HepG2 (cell line): ENCODE results near the gene SLC16A5. TPM values are rescaled to one million over a fixed set of nuclear protein-coding genes. Genes with fewer than 3 reads are reported as not detected.

ENCODE experiments used
- ATAC-seq: fragments of 200-7000 bp; cut with Tn5 transposase; 3 replicates; pipeline ENCODE4 v1.9.1; 2020; ENCODE audit warnings: mild to moderate bottlenecking, moderate library complexity
- BruUV-seq: library from RNA; stranded (reverse); fragments of 400-500 nt; replicated peaks from 2 replicates; lab custom pipeline; 2021; lab: Mats Ljungman, UMichigan
- CTCF ChIA-PET: fragments of 300-600 bp; formaldehyde crosslinking; extraction: SDS; loops from one replicate; lab custom pipeline; 2021; ENCODE audit warnings: low total read pairs, inconsistent platforms, low intra/inter-chr PET ratio; lab: Yijun Ruan, JAX
- POLR2A ChIA-PET: fragments of 350-600 bp; sonication (Branson Sonifier 250); formaldehyde crosslinking; loops from one replicate; lab custom pipeline; 2020; ENCODE audit warnings: antibody characterized with exemption, inconsistent platforms; lab: Yijun Ruan, JAX
- DNase-seq: peaks from one replicate; pipeline ENCODE4 v3.0.0-alpha.2; 2015; ENCODE audit warnings: low spot score
- FAIRE-seq: peaks from 3 replicates; lab custom pipeline; 2011; peaks lifted over from hg19 to GRCh38; lab: Jason Lieb, UNC
- H2AFZ ChIP-seq: one replicate; pipeline ENCODE4 v1.6.1; 2011; ENCODE audit warnings: low read length, inconsistent platforms
- H3K27ac ChIP-seq: fragments of 300-600 bp; 3 replicates; pipeline ENCODE4 v1.8.0; 2011; ENCODE audit warnings: mixed run types, mild to moderate bottlenecking, mixed read lengths, low read length, inconsistent platforms; ENCODE audit not compliant: insufficient read depth; ENCODE audit errors: extremely low read length
- H3K27me3 ChIP-seq, 2 experiments: fragments of 200-600 bp in 1 of 2; 2 replicates in 1 of 2; 3 replicates in 1 of 2; pipeline versions ENCODE4 v1.6.0 to v1.8.0; 2011; ENCODE audit warnings: low read length in 2 of 2, mild to moderate bottlenecking in 2 of 2, moderate library complexity in 2 of 2, inconsistent platforms in 1 of 2; ENCODE audit not compliant: insufficient read depth in 2 of 2, control insufficient read depth in 1 of 2
- H3K36me3 ChIP-seq, 2 experiments: fragments of 200-600 bp in 1 of 2; replicated peaks in 1 of 2; 2 replicates in 1 of 2; 3 replicates in 1 of 2; pipeline versions ENCODE4 v1.5.1 to v1.8.0; 2011; ENCODE audit warnings: low read length in 2 of 2, inconsistent platforms in 1 of 2; ENCODE audit not compliant: insufficient read depth in 2 of 2, control insufficient read depth in 1 of 2
- H3K4me1 ChIP-seq: 2 replicates; pipeline ENCODE4 v1.5.1; 2012; ENCODE audit warnings: low read length, inconsistent platforms; ENCODE audit not compliant: insufficient read depth
- H3K4me2 ChIP-seq: 2 replicates; pipeline ENCODE4 v1.6.0; 2011; ENCODE audit warnings: low read depth, low read length, inconsistent platforms
- H3K4me3 ChIP-seq, 3 experiments: fragments of 200-600 bp in 1 of 3; sonication (generic), shearing (Covaris generic) in 1 of 3; replicated peaks in 1 of 3; 2 replicates each; pipeline ENCODE4 v1.5.1; 2011 to 2016; ENCODE audit warnings: low read length in 3 of 3, inconsistent platforms in 2 of 3, low read depth in 2 of 3, mild to moderate bottlenecking in 2 of 3, control low read depth in 1 of 3, mixed read lengths in 1 of 3; ENCODE audit not compliant: insufficient read depth in 1 of 3
- H3K79me2 ChIP-seq: one replicate; pipeline ENCODE4 v1.6.1; 2011; ENCODE audit warnings: low read length, inconsistent platforms; ENCODE audit not compliant: insufficient read depth
- H3K9ac ChIP-seq: 2 replicates; pipeline ENCODE4 v1.6.0; 2011; ENCODE audit warnings: mild to moderate bottlenecking, low read depth, low read length, inconsistent platforms; ENCODE audit not compliant: insufficient read depth
- H3K9me3 ChIP-seq: 2 replicates; pipeline ENCODE4 v1.5.1; 2012; ENCODE audit warnings: mild to moderate bottlenecking, low read length
- H4K20me1 ChIP-seq: 2 replicates; pipeline ENCODE4 v1.6.0; 2011; ENCODE audit warnings: inconsistent platforms, mild to moderate bottlenecking, low read length, moderate library complexity; ENCODE audit not compliant: insufficient read depth
- ARNT ChIP-seq: fragments of 450-650 bp; IDR thresholded peaks from 2 replicates; pipeline ENCODE4 v1.6.1; 2017
- ATF7 ChIP-seq, 2 experiments: fragments of 450-650 bp in 1 of 2; sonication (generic) in 1 of 2; formaldehyde crosslinking in 1 of 2; IDR thresholded peaks; 2 replicates each; pipeline versions ENCODE4 v1.4.0 to v1.6.1; 2016 to 2020; ENCODE audit warnings: antibody characterized with exemption in 1 of 2, mild to moderate bottlenecking in 1 of 2, missing genetic modification reagents in 1 of 2
- CC2D1A ChIP-seq: sonication (generic); formaldehyde crosslinking; IDR thresholded peaks from 2 replicates; pipeline ENCODE4 v1.8.1; 2023; ENCODE audit warnings: mild to moderate bottlenecking, missing genetic modification reagents
- GATA4 ChIP-seq: sonication (generic); IDR thresholded peaks from 2 replicates; pipeline ENCODE4 v1.6.1; 2016; ENCODE audit warnings: antibody characterized with exemption, low read depth, borderline replicate concordance
- GATAD2A ChIP-seq: IDR thresholded peaks from 2 replicates; pipeline ENCODE4 v1.6.1; 2016
- HMG20B ChIP-seq: conservative IDR thresholded peaks from 2 replicates; pipeline ENCODE4 v1.6.1; 2016; ENCODE audit warnings: missing genetic modification reagents, missing compliant biosample characterization
- KDM5A ChIP-seq: fragments of 200-600 bp; sonication (generic); IDR thresholded peaks from 2 replicates; pipeline ENCODE4 v1.7.0; 2018; ENCODE audit warnings: antibody characterized with exemption, mild to moderate bottlenecking, low read length, borderline replicate concordance
- SALL2 ChIP-seq: sonication (generic); formaldehyde crosslinking; IDR thresholded peaks from 2 replicates; pipeline ENCODE4 v1.8.1; 2023; ENCODE audit warnings: mild to moderate bottlenecking, missing genetic modification reagents, inconsistent platforms
- SOX13 ChIP-seq, 3 experiments: fragments of 450-650 bp in 1 of 3; sonication (generic) in 1 of 3; formaldehyde crosslinking in 1 of 3; IDR thresholded peaks in 2 of 3; conservative IDR thresholded peaks in 1 of 3; 2 replicates each; pipeline versions ENCODE4 v1.5.0 to v1.6.1; 2016 to 2020; ENCODE audit warnings: antibody characterized with exemption in 1 of 3, mild to moderate bottlenecking in 1 of 3, missing compliant biosample characterization in 1 of 3, missing genetic modification reagents in 1 of 3, moderate library complexity in 1 of 3
- SPEN ChIP-seq: sonication (generic); formaldehyde crosslinking; IDR thresholded peaks from 2 replicates; pipeline ENCODE4 v1.5.1; 2020; ENCODE audit warnings: low read depth, mild to moderate bottlenecking, missing genetic modification reagents
- ZMYM3 ChIP-seq: sonication (generic); formaldehyde crosslinking; IDR thresholded peaks from 2 replicates; pipeline ENCODE4 v1.5.1; 2020; ENCODE audit warnings: mild to moderate bottlenecking, missing genetic modification reagents
- ZNF10 ChIP-seq: sonication (generic); formaldehyde crosslinking; IDR thresholded peaks from 2 replicates; pipeline ENCODE4 v1.4.0; 2020; ENCODE audit warnings: mild to moderate bottlenecking, low read depth, missing genetic modification reagents, borderline replicate concordance
- ZNF121 ChIP-seq: sonication (generic); formaldehyde crosslinking; IDR thresholded peaks from 2 replicates; pipeline ENCODE4 v1.5.0; 2020; ENCODE audit warnings: mild to moderate bottlenecking, missing genetic modification reagents
- ZNF569 ChIP-seq: sonication (generic); formaldehyde crosslinking; IDR thresholded peaks from 2 replicates; pipeline ENCODE4 v1.5.0; 2020; ENCODE audit warnings: mild to moderate bottlenecking, missing genetic modification reagents, moderate library complexity, borderline replicate concordance
- ZNF619 ChIP-seq: sonication (generic); formaldehyde crosslinking; IDR thresholded peaks from 2 replicates; pipeline ENCODE4 v1.4.0; 2020; ENCODE audit warnings: mild to moderate bottlenecking, missing genetic modification reagents
- ZNF768 ChIP-seq: sonication (generic); formaldehyde crosslinking; IDR thresholded peaks from 2 replicates; pipeline ENCODE4 v1.4.0; 2020; ENCODE audit warnings: missing genetic modification reagents
- ZSCAN21 ChIP-seq: sonication (generic); formaldehyde crosslinking; IDR thresholded peaks from 2 replicates; pipeline ENCODE4 v1.8.0; 2022; ENCODE audit warnings: mild to moderate bottlenecking, missing genetic modification reagents, moderate library complexity, borderline replicate concordance
- WGBS: methylation state at CpG from one replicate; pipeline ENCODE4 v1.1.6; 2017; ENCODE audit warnings: low lambda C conversion rate; 5-methylcytosine and 5-hydroxymethylcytosine counted together
- in situ Hi-C: cut with HindIII; loops from 2 replicates; pipeline ENCODE4 v1.10.0; 2017; ENCODE audit warnings: low pct_unique_long_range_greater_than_20kb; ENCODE audit not compliant: extremely low pct_ligation_motif_present
- intact Hi-C: fragments of 100-400 bp; cut with micrococcal nuclease; formaldehyde crosslinking; loops from one replicate; pipeline ENCODE4 v1.10.0; 2022; ENCODE audit not compliant: unreplicated experiment
- polyA plus RNA-seq, 8 experiments: library from polyadenylated mRNA; depleted of rRNA in 3 of 8; stranded (reverse) in 7 of 8; unstranded in 1 of 8; fragments of >200 nt; fragmentation: Illumina TruSeq in 4 of 8; extraction: Trizol in 4 of 8; gene quantifications; 2 replicates each; pipeline versions ENCODE4 v1.2.1 to v1.2.3, GENCODE V29; 2011 to 2016; ENCODE audit warnings: low read depth in 4 of 8, missing spikeins in 1 of 8, mixed read lengths in 1 of 8; ENCODE audit not compliant: insufficient read depth in 1 of 8
- total RNA-seq, 5 experiments: library from RNA; depleted of rRNA; stranded (reverse); fragments of >200 nt; fragmentation: Illumina TruSeq; extraction: Trizol; gene quantifications; 2 replicates each; pipeline ENCODE4 v1.2.3, GENCODE V29; 2016; ENCODE audit warnings: low read depth in 1 of 5
- TF ChIP-seq, protein P1 (sequence below): sonication (generic); formaldehyde crosslinking; conservative IDR thresholded peaks from 2 replicates; pipeline ENCODE4 v1.8.1; 2023; ENCODE audit warnings: missing genetic modification reagents
- TF ChIP-seq, protein P2 (sequence below): sonication (generic); formaldehyde crosslinking; IDR thresholded peaks from 2 replicates; pipeline ENCODE4 v1.4.0; 2020; ENCODE audit warnings: missing genetic modification reagents
- TF ChIP-seq, protein P3 (sequence below): fragments of 450-650 bp; IDR thresholded peaks from 2 replicates; pipeline ENCODE4 v1.6.1; 2017; ENCODE audit warnings: mild to moderate bottlenecking

Gene SLC16A5
- total and polyA plus RNA-seq, 2 of the 13 experiments (the other 11 are each of a cell fraction or from before 2014, with no cell fraction given) = 0.69 to 5.6 TPM

DNA sequence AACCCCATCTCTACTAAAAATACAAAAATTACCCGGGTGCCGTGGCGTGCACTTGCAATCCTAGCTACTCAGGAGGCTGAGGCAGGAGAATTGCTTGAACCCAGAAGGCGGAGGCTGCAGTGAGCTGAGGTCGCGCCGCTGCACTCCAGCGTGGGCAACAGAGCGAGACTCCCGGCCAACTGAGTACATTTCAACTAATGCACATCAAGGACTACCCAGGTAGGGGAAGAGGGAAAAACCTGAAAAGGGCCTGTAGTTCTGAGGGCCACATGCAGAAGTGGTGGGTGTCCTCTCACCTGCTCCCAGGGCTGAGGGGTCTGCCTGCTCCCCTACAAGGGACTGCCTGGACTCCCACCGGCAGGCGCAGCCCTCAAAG is 584 bp upstream of the SLC16A5 start:
- in situ Hi-C loops (no loop called here), intact Hi-C loops (loop anchor here (2.0 to 5.0 kb wide), 2 partner anchors 40 to 52 kb away; partner anchors contain the start of genes ATP5PD and KCTD2)
- CTCF ChIA-PET = interaction anchor here (2.2 kb wide), 1 partner anchor 19 kb away, joined by 7 read pairs; no protein-coding TSS in a partner anchor
- H3K36me3 ChIP-seq = no peaks in the 10 kb centered on the region
- DNase-seq (no peak), ATAC-seq (no peak), FAIRE-seq (no peak)
- H4K20me1 ChIP-seq = no peaks in the 10 kb centered on the region; the same call in 1 of the 2 replicates
- peak overlapping the region; percentile 90 for H3K4me2 ChIP-seq
- H3K27me3 ChIP-seq = peaks cover 0 to 12% of the 10 kb centered on the region in 2 experiments; a peak in 2 of 5 replicates
- H3K79me2 ChIP-seq = no peaks in the 10 kb centered on the region
- H3K9me3 ChIP-seq = no peaks in the 10 kb centered on the region
- peak overlapping the region; percentile 63 for H3K27ac ChIP-seq
- POLR2A ChIA-PET = interaction anchor here (0.7 to 3.8 kb wide), 13 partner anchors 8 to 202 kb away, joined by 3 to 20 read pairs (median 12); partner anchors contain the start of genes ARMC7, MRPL58 and SLC25A19
- no peak overlapping the region for H2AFZ ChIP-seq
- H3K4me1 ChIP-seq = peaks cover 97% of the 10 kb centered on the region
- peak overlapping the region; percentile 66 for H3K9ac ChIP-seq
- WGBS = 43% methylated on average over 12 of the region's 12 CpGs
- peak overlapping the region; percentile 57 to 76 (median 68) for H3K4me3 ChIP-seq
- no TSS peak for BruUV-seq
- TF ChIP-seq, protein P1, sequence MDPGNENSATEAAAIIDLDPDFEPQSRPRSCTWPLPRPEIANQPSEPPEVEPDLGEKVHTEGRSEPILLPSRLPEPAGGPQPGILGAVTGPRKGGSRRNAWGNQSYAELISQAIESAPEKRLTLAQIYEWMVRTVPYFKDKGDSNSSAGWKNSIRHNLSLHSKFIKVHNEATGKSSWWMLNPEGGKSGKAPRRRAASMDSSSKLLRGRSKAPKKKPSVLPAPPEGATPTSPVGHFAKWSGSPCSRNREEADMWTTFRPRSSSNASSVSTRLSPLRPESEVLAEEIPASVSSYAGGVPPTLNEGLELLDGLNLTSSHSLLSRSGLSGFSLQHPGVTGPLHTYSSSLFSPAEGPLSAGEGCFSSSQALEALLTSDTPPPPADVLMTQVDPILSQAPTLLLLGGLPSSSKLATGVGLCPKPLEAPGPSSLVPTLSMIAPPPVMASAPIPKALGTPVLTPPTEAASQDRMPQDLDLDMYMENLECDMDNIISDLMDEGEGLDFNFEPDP (CRISPR knock-in tag) = 0 out of 2 replicates have a peak, but pooled peaks have one; percentile 68
- TF ChIP-seq ZSCAN21 (CRISPR knock-in tag) = no peak
- TF ChIP-seq ARNT = no peak
- peak; percentile 37; the same call in 1 of the 2 replicates for TF ChIP-seq SPEN (CRISPR knock-in tag)
- no peak for TF ChIP-seq ATF7 (IDR thresholded peaks at IDR 0.05)
- no peak for TF ChIP-seq ATF7 (CRISPR knock-in tag; IDR thresholded peaks at IDR 0.05)
- TF ChIP-seq ZMYM3 (CRISPR knock-in tag) = no peak
- no peak for TF ChIP-seq ZNF10
- TF ChIP-seq, protein P2, sequence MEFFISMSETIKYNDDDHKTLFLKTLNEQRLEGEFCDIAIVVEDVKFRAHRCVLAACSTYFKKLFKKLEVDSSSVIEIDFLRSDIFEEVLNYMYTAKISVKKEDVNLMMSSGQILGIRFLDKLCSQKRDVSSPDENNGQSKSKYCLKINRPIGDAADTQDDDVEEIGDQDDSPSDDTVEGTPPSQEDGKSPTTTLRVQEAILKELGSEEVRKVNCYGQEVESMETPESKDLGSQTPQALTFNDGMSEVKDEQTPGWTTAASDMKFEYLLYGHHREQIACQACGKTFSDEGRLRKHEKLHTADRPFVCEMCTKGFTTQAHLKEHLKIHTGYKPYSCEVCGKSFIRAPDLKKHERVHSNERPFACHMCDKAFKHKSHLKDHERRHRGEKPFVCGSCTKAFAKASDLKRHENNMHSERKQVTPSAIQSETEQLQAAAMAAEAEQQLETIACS (CRISPR knock-in tag) = no peak
- no peak for TF ChIP-seq GATA4
- no peak for TF ChIP-seq SALL2 (CRISPR knock-in tag)
- TF ChIP-seq, protein P3, sequence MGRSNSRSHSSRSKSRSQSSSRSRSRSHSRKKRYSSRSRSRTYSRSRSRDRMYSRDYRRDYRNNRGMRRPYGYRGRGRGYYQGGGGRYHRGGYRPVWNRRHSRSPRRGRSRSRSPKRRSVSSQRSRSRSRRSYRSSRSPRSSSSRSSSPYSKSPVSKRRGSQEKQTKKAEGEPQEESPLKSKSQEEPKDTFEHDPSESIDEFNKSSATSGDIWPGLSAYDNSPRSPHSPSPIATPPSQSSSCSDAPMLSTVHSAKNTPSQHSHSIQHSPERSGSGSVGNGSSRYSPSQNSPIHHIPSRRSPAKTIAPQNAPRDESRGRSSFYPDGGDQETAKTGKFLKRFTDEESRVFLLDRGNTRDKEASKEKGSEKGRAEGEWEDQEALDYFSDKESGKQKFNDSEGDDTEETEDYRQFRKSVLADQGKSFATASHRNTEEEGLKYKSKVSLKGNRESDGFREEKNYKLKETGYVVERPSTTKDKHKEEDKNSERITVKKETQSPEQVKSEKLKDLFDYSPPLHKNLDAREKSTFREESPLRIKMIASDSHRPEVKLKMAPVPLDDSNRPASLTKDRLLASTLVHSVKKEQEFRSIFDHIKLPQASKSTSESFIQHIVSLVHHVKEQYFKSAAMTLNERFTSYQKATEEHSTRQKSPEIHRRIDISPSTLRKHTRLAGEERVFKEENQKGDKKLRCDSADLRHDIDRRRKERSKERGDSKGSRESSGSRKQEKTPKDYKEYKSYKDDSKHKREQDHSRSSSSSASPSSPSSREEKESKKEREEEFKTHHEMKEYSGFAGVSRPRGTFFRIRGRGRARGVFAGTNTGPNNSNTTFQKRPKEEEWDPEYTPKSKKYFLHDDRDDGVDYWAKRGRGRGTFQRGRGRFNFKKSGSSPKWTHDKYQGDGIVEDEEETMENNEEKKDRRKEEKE = no peak
- TF ChIP-seq SOX13 (IDR thresholded peaks at IDR 0.05) = no peak
- TF ChIP-seq SOX13 (CRISPR knock-in tag; conservative IDR thresholded peaks at IDR 0.05 in 1 of 2, IDR thresholded peaks at IDR 0.05 in 1 of 2) = no peak
- no peak for TF ChIP-seq HMG20B (CRISPR knock-in tag)
- no peak for TF ChIP-seq ZNF768 (CRISPR knock-in tag)
- no peak for TF ChIP-seq ZNF619 (CRISPR knock-in tag)
- no peak for TF ChIP-seq ZNF121 (CRISPR knock-in tag)
- no peak for TF ChIP-seq GATAD2A (CRISPR knock-in tag)
- peak; percentile 43; the same call in 1 of the 2 replicates for TF ChIP-seq CC2D1A
- no peak for TF ChIP-seq KDM5A
- TF ChIP-seq ZNF569 (CRISPR knock-in tag) = no peak
